SK-N-SH (cell line): ENCODE data around the gene ASB18. TPM values are rescaled to one million over a fixed set of nuclear protein-coding genes. Genes with fewer than 3 reads are reported as not detected.

Experiments used
- CTCF ChIA-PET: fragments of 300-600, 350-600 bp; formaldehyde crosslinking; extraction: SDS; loops from one replicate; lab custom pipeline; 2021; lab: Yijun Ruan, JAX
- POLR2A ChIA-PET: fragments of 350-600 bp; sonication (Branson Sonifier 250); formaldehyde crosslinking; extraction: SDS; loops from one replicate; lab custom pipeline; 2020; ENCODE audit warnings: antibody characterized with exemption, inconsistent platforms; lab: Yijun Ruan, JAX
- DNase-seq: peaks from one replicate; pipeline ENCODE4 v3.0.0; 2012
- H2AFZ ChIP-seq: fragments of 200-600 bp; sonication (generic); 2 replicates; pipeline ENCODE4 v1.8.1; 2016; ENCODE audit warnings: antibody characterized with exemption, mild to moderate bottlenecking, low read depth
- H3F3A ChIP-seq: fragments of 200-600 bp; sonication (generic); replicated peaks from 2 replicates; pipeline ENCODE3; 2016; ENCODE audit warnings: antibody characterized with exemption, mild to moderate bottlenecking; ENCODE audit not compliant: insufficient read depth
- H3K27ac ChIP-seq, 2 experiments: fragments of 200-500 bp in 1 of 2; fragments of 200-600 bp in 1 of 2; sonication (Bioruptor generic) in 1 of 2; sonication (generic), shearing (Covaris generic) in 1 of 2; 2 replicates each; pipeline versions ENCODE4 v1.5.1 to v1.6.1; 2014 to 2016; ENCODE audit warnings: low read depth in 2 of 2, inconsistent platforms in 1 of 2, low read length in 1 of 2, mild to moderate bottlenecking in 1 of 2, mixed read lengths in 1 of 2
- H3K27me3 ChIP-seq: fragments of 200-600 bp; sonication (generic), shearing (Covaris generic); 2 replicates; pipeline ENCODE4 v1.6.1; 2016; ENCODE audit warnings: mixed run types; ENCODE audit not compliant: insufficient read depth
- H3K36me3 ChIP-seq, 2 experiments: fragments of 200-500 bp in 1 of 2; fragments of 200-600 bp in 1 of 2; sonication (Bioruptor generic) in 1 of 2; sonication (generic) in 1 of 2; replicated peaks in 1 of 2; 2 replicates each; pipeline versions ENCODE3 to v1.5.1; 2014 to 2016; ENCODE audit warnings: low read length in 1 of 2, mild to moderate bottlenecking in 1 of 2; ENCODE audit not compliant: insufficient read depth in 2 of 2, control insufficient read depth in 1 of 2
- H3K4me1 ChIP-seq, 2 experiments: fragments of 200-500 bp in 1 of 2; fragments of 200-600 bp in 1 of 2; sonication (Bioruptor generic) in 1 of 2; sonication (generic), shearing (Covaris generic) in 1 of 2; 2 replicates each; pipeline versions ENCODE4 v1.5.1 to v1.6.1; 2014 to 2016; ENCODE audit warnings: low read depth in 1 of 2, low read length in 1 of 2, mixed run types in 1 of 2; ENCODE audit not compliant: insufficient read depth in 2 of 2, control insufficient read depth in 1 of 2
- H3K4me2 ChIP-seq: fragments of 200-600 bp; sonication (generic), shearing (Covaris generic); 2 replicates; pipeline ENCODE4 v1.6.1; 2017; ENCODE audit warnings: mixed run types
- H3K4me3 ChIP-seq, 2 experiments: fragments of 200-500 bp in 1 of 2; fragments of 200-600 bp in 1 of 2; sonication (Bioruptor generic) in 1 of 2; sonication (generic), shearing (Covaris generic) in 1 of 2; 2 replicates each; pipeline versions ENCODE4 v1.5.1 to v1.8.1; 2014 to 2016; ENCODE audit warnings: low read depth in 2 of 2, inconsistent platforms in 1 of 2, low read length in 1 of 2, mild to moderate bottlenecking in 1 of 2, mixed read lengths in 1 of 2, moderate library complexity in 1 of 2
- H3K79me2 ChIP-seq: fragments of 200-600 bp; sonication (generic); 2 replicates; pipeline ENCODE4 v1.8.1; 2017; ENCODE audit warnings: mild to moderate bottlenecking; ENCODE audit not compliant: insufficient read depth
- H3K9ac ChIP-seq: fragments of 200-600 bp; sonication (generic); 2 replicates; pipeline ENCODE4 v1.6.1; 2017; ENCODE audit warnings: mixed run types
- H3K9me2 ChIP-seq: fragments of 200-600 bp; sonication (generic); 2 replicates; pipeline ENCODE4 v1.6.1; 2017; ENCODE audit warnings: mixed run types
- H3K9me3 ChIP-seq: fragments of 200-600 bp; sonication (generic); 2 replicates; pipeline ENCODE4 v1.6.1; 2017; ENCODE audit warnings: mixed run types, mild to moderate bottlenecking, moderate library complexity
- H4K20me1 ChIP-seq: fragments of 200-600 bp; sonication (generic); 2 replicates; pipeline ENCODE4 v1.6.1; 2017; ENCODE audit warnings: mild to moderate bottlenecking, mixed run types; ENCODE audit not compliant: insufficient read depth
- CHD2 ChIP-seq: fragments of 150-350 bp; IDR thresholded peaks from 2 replicates; pipeline ENCODE4 v1.6.1; 2018; ENCODE audit warnings: low read length; ENCODE audit not compliant: partially characterized antibody
- EP300 ChIP-seq, 2 experiments: IDR thresholded peaks; 2 replicates each; pipeline versions ENCODE4 v1.4.0 to v1.6.1; 2012; ENCODE audit warnings: borderline replicate concordance in 1 of 2, low read depth in 1 of 2, low read length in 1 of 2
- EZH2phosphoT487 ChIP-seq: fragments of 200-600 bp; sonication (generic); IDR thresholded peaks from 2 replicates; pipeline ENCODE4 v1.6.1; 2017; ENCODE audit warnings: low read depth, mixed run types, mild to moderate bottlenecking, antibody characterized with exemption, moderate library complexity, borderline replicate concordance
- GABPA ChIP-seq: IDR thresholded peaks from 2 replicates; pipeline ENCODE4 v1.4.0; 2012; ENCODE audit warnings: low read depth, mild to moderate bottlenecking
- GATA2 ChIP-seq: sonication (generic); formaldehyde crosslinking; IDR thresholded peaks from 2 replicates; pipeline ENCODE4 v1.5.0; 2020; ENCODE audit warnings: mild to moderate bottlenecking, missing genetic modification reagents
- JUND ChIP-seq: IDR thresholded peaks from 2 replicates; pipeline ENCODE4 v1.4.0; 2012
- MEF2A ChIP-seq: IDR thresholded peaks from 2 replicates; pipeline ENCODE4 v1.4.0; 2012; ENCODE audit warnings: low read depth, borderline replicate concordance
- MXI1 ChIP-seq: IDR thresholded peaks from 2 replicates; pipeline ENCODE4 v1.6.1; 2012; ENCODE audit warnings: mild to moderate bottlenecking, low read depth, low read length, improper control_type of control experiment
- NRF1 ChIP-seq: IDR thresholded peaks from 2 replicates; pipeline ENCODE4 v1.6.1; 2012; ENCODE audit warnings: low read depth, mild to moderate bottlenecking, low read length
- POLR2AphosphoS5 ChIP-seq: IDR thresholded peaks from 2 replicates; pipeline ENCODE4 v1.6.1; 2012; ENCODE audit warnings: low read depth, low read length
- RAD21 ChIP-seq: IDR thresholded peaks from 2 replicates; pipeline ENCODE4 v1.6.1; 2012; ENCODE audit warnings: mild to moderate bottlenecking, low read length
- RXRA ChIP-seq: IDR thresholded peaks from 2 replicates; pipeline ENCODE4 v1.4.0; 2012; ENCODE audit warnings: low read depth, mild to moderate bottlenecking, borderline replicate concordance
- TAF1 ChIP-seq: IDR thresholded peaks from 2 replicates; pipeline ENCODE4 v1.6.1; 2012; ENCODE audit warnings: low read depth, mild to moderate bottlenecking, low read length, moderate library complexity, borderline replicate concordance
- TCF12 ChIP-seq: IDR thresholded peaks from 2 replicates; pipeline ENCODE4 v1.4.0; 2012
- USF2 ChIP-seq: fragments of 150-350 bp; IDR thresholded peaks from 2 replicates; pipeline ENCODE4 v1.6.1; 2017; ENCODE audit warnings: antibody characterized with exemption, low read length, low read depth, borderline replicate concordance
- WGBS: methylation state at CpG from one replicate; pipeline ENCODE4 v1.1.6; 2017; ENCODE audit warnings: low lambda C conversion rate; 5-methylcytosine and 5-hydroxymethylcytosine counted together
- polyA plus RNA-seq, 3 experiments: library from polyadenylated mRNA; depleted of rRNA; stranded (reverse); fragments of >200 nt; gene quantifications; 2 replicates each; pipeline ENCODE4 v1.2.3, GENCODE V29; 2012
- TF ChIP-seq, protein P1 (sequence below): fragments of 150-350 bp; IDR thresholded peaks from 2 replicates; pipeline ENCODE4 v1.6.1; 2016; ENCODE audit warnings: mild to moderate bottlenecking, low read depth, low read length
- TF ChIP-seq, protein P2 (sequence below): IDR thresholded peaks from 2 replicates; pipeline ENCODE4 v1.4.0; 2012; ENCODE audit warnings: low read depth
- TF ChIP-seq, protein P3 (sequence below): IDR thresholded peaks from 2 replicates; pipeline ENCODE4 v1.4.0; 2012; ENCODE audit warnings: low read depth, borderline replicate concordance

ASB18 gene
- polyA plus RNA-seq, 1 of the 3 experiments (the other 2 are of a cell fraction), result not detected

- CTCF ChIA-PET, result interaction anchor here (1.3 kb wide), 1 partner anchor 15 kb away, joined by 6 read pairs; no protein-coding TSS in a partner anchor
- Histone ChIP-seq H3K9ac (no peak overlapping the region), H3K27me3 (no peaks in the 10 kb centered on the region), H3K79me2 (no peaks in the 10 kb centered on the region), H3K4me3 (no peak overlapping the region), H3K36me3 (no peaks in the 10 kb centered on the region), H2AFZ (no peak overlapping the region), H3K27ac (no peak overlapping the region), H3K9me3 (no peaks in the 10 kb centered on the region), H4K20me1 (no peaks in the 10 kb centered on the region), H3K9me2 (no peaks in the 10 kb centered on the region), H3K4me1 (no peaks in the 10 kb centered on the region), H3F3A (no peaks in the 10 kb centered on the region), H3K4me2 (no peak overlapping the region)
- 68% methylated on average over 12 of the region's 12 CpGs for WGBS
- no peak for DNase-seq
- POLR2A ChIA-PET, result interaction anchor here (0.7 kb wide), 1 partner anchor 29 kb away, joined by 3 read pairs; no protein-coding TSS in a partner anchor
- TF ChIP-seq JUND (no peak), MEF2A (no peak), EP300 (IDR thresholded peaks at IDR 0.05; ENCODE audit: borderline replicate concordance in 1 of 2, low read depth in 1 of 2, low read length in 1 of 2) (no peak), TAF1 (no peak), RXRA (no peak), NRF1 (no peak), CHD2 (no peak), MXI1 (no peak), POLR2AphosphoS5 (no peak), TCF12 (no peak), GABPA (no peak), USF2 (no peak), EZH2phosphoT487 (no peak), GATA2 (no peak), RAD21 (no peak)
- TF ChIP-seq, protein P1, sequence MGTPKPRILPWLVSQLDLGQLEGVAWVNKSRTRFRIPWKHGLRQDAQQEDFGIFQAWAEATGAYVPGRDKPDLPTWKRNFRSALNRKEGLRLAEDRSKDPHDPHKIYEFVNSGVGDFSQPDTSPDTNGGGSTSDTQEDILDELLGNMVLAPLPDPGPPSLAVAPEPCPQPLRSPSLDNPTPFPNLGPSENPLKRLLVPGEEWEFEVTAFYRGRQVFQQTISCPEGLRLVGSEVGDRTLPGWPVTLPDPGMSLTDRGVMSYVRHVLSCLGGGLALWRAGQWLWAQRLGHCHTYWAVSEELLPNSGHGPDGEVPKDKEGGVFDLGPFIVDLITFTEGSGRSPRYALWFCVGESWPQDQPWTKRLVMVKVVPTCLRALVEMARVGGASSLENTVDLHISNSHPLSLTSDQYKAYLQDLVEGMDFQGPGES, result no peak
- TF ChIP-seq, protein P2, sequence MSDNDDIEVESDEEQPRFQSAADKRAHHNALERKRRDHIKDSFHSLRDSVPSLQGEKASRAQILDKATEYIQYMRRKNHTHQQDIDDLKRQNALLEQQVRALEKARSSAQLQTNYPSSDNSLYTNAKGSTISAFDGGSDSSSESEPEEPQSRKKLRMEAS, result no peak
- TF ChIP-seq, protein P3, sequence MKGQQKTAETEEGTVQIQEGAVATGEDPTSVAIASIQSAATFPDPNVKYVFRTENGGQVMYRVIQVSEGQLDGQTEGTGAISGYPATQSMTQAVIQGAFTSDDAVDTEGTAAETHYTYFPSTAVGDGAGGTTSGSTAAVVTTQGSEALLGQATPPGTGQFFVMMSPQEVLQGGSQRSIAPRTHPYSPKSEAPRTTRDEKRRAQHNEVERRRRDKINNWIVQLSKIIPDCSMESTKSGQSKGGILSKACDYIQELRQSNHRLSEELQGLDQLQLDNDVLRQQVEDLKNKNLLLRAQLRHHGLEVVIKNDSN, result no peak
Observed at GRCh38 chr2:236194786-236195185, 69.4 kb downstream of the ASB18 start.
